CD4-positive, alpha-beta T cell (primary cell): ENCODE data around the gene PLEKHO2. TPM values are rescaled to one million over a fixed set of nuclear protein-coding genes. Genes with fewer than 3 reads are reported as not detected.
A peak's percentile ranks its signal among the peaks of the same experiment; 100 is the strongest.

Experiments
- ATAC-seq: fragments of 200-7000 bp; cut with Tn5 transposase; one replicate; pipeline ENCODE4 v1.10.0; 2022; ENCODE audit warnings: mild to moderate bottlenecking; ENCODE audit not compliant: poor library complexity
- CTCF ChIA-PET: fragments of 350-600 bp; sonication (Branson Sonifier 250); formaldehyde crosslinking; loops from one replicate; lab custom pipeline; 2021; ENCODE audit warnings: antibody characterized with exemption, inconsistent platforms; lab: Charles Lee
- POLR2A ChIA-PET: fragments of 350-600 bp; sonication (Branson Sonifier 250); formaldehyde crosslinking; loops from one replicate; lab custom pipeline; 2021; ENCODE audit warnings: antibody characterized with exemption, inconsistent platforms; lab: Charles Lee
- DNase-seq, 14 experiments: peaks; one replicate each; pipeline ENCODE4 v3.0.0-alpha.2; 2013 to 2020; ENCODE audit warnings: mixed read lengths in 2 of 14
- H3K27ac ChIP-seq, 2 donors: one replicate each; pipeline versions ENCODE4 v1.5.1 to v1.7.0; 2013; ENCODE audit warnings: low read length in 2 of 2, low read depth in 1 of 2, mild to moderate bottlenecking in 1 of 2
- H3K27me3 ChIP-seq, 2 experiments: 1 replicate in 1 of 2; 2 replicates in 1 of 2; pipeline versions ENCODE4 v1.6.1 to v1.7.0; 2013; ENCODE audit warnings: low read length in 2 of 2, control low read depth in 1 of 2, mild to moderate bottlenecking in 1 of 2, moderate library complexity in 1 of 2; ENCODE audit not compliant: insufficient read depth in 2 of 2, control insufficient read depth in 1 of 2
- H3K36me3 ChIP-seq: one replicate; pipeline ENCODE4 v1.6.1; 2013; ENCODE audit warnings: low read length, control low read depth; ENCODE audit not compliant: insufficient read depth
- H3K4me1 ChIP-seq: one replicate; pipeline ENCODE4 v1.6.1; 2013; ENCODE audit warnings: low read length, control low read depth; ENCODE audit not compliant: insufficient read depth
- H3K4me3 ChIP-seq: one replicate; pipeline ENCODE4 v1.5.1; 2013; ENCODE audit warnings: mild to moderate bottlenecking, low read length, moderate library complexity
- H3K9me3 ChIP-seq, 2 experiments: 1 replicate in 1 of 2; 2 replicates in 1 of 2; pipeline versions ENCODE4 v1.6.1 to v1.7.0; 2013; ENCODE audit warnings: low read length in 2 of 2, mild to moderate bottlenecking in 2 of 2, control low read depth in 1 of 2, moderate library complexity in 1 of 2; ENCODE audit not compliant: control insufficient read depth in 1 of 2, insufficient read depth in 1 of 2
- H3K27ac Mint-ChIP-seq: one replicate; pipeline ENCODE4 v1.8.0; 2020; ENCODE audit warnings: mixed read lengths
- H3K27me3 Mint-ChIP-seq: one replicate; pipeline ENCODE4 v1.8.0; 2021; ENCODE audit warnings: mixed read lengths
- H3K36me3 Mint-ChIP-seq: one replicate; pipeline ENCODE4 v1.8.0; 2021; ENCODE audit warnings: low read depth, mixed read lengths
- H3K4me1 Mint-ChIP-seq: one replicate; pipeline ENCODE4 v1.8.0; 2021; ENCODE audit warnings: low read depth, mixed read lengths
- H3K4me3 Mint-ChIP-seq: one replicate; pipeline ENCODE4 v1.8.0; 2020; ENCODE audit warnings: mild to moderate bottlenecking, mixed read lengths
- H3K9me3 Mint-ChIP-seq: one replicate; pipeline ENCODE4 v1.8.0; 2020; ENCODE audit warnings: mixed read lengths
- intact Hi-C, 2 experiments: fragments of 100-400 bp; cut with DNase I in 1 of 2; cut with micrococcal nuclease in 1 of 2; formaldehyde crosslinking; loops; one replicate each; pipeline versions ENCODE4 v1.15.1 to v1.9.0; 2023 to 2025; cut with DNase I, micrococcal nuclease
- total RNA-seq, 174 experiments: library from RNA in 2 of 174; stranded (reverse) in 2 of 174; gene quantifications; one replicate each; pipeline ENCODE4 v1.2.3 and lab custom pipeline; 2021 to 2026
- TF ChIP-seq, protein P1 (sequence below): fragments of 200-600 bp; IDR thresholded peaks from one replicate; pipeline ENCODE4 v1.8.0; 2022; ENCODE audit warnings: antibody characterized with exemption, mild to moderate bottlenecking

Gene PLEKHO2
- total RNA-seq, 2 experiments from 2014 or later: 5.6 to 5.9 TPM

DNA sequence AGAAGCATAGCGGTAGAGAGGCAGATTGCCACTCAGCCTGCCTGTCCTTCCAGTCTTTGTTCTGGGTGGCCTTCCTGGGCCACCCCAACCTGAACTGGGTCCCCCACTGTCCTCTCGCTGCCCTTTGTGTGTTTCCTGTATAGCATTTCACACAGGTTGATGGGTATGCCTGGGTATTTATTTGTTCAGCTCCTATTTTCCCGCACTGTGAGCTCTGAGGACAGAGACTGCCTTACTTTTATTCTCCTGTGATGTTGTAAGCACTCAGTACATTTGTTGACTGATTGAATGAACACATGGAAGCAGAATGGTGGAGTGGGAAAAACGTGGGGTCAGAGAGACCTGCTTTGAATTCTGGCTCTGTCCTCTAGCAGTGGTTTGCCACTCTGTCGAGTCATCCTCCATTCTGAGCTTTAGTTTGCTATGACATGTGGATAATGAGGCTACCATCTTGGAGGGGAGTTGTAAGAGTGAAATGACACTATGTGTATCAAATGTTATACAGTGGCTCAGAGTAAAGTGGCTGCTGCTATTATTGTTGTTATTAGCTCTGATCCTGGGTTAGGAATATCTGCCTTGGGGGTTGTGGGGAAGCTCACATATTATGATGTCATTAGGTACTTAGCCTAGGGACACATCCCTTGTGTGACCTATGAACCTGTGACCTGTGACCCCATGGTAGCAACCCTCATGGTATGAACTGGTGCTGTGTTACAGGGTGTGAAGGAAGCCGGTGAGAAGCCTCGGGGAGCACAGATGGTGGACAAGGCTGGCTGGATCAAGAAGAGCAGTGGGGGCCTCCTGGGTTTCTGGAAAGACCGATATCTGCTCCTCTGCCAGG is 6.4 kb downstream of the PLEKHO2 start:
- Histone ChIP-seq H3K27me3 (no peaks in the 10 kb centered on the region), H3K4me3 (no peak overlapping the region), H3K36me3 (peaks cover 53% of the 10 kb centered on the region), H3K27ac (no peak overlapping the region), H3K9me3 (no peaks in the 10 kb centered on the region), H3K4me1 (peaks cover 68% of the 10 kb centered on the region)
- Mint-ChIP-seq H3K27ac (peak overlapping the region; percentile 21), H3K4me1 (peaks cover 70% of the 10 kb centered on the region), H3K9me3 (no peaks in the 10 kb centered on the region), H3K36me3 (peaks cover 66% of the 10 kb centered on the region), H3K4me3 (no peak overlapping the region), H3K27me3 (no peaks in the 10 kb centered on the region)
- intact Hi-C loops: loop anchor here in 1 of 2 experiments (10.0 kb wide), 1 partner anchor 337 kb away; the partner anchor contains the start of gene CLPX
- CTCF ChIA-PET: interaction anchor here (1.8 kb wide), 1 partner anchor 47 kb away, joined by 6 read pairs; no protein-coding TSS in a partner anchor
- ATAC-seq (no peak), DNase-seq (no peak)
- TF ChIP-seq, protein P1, sequence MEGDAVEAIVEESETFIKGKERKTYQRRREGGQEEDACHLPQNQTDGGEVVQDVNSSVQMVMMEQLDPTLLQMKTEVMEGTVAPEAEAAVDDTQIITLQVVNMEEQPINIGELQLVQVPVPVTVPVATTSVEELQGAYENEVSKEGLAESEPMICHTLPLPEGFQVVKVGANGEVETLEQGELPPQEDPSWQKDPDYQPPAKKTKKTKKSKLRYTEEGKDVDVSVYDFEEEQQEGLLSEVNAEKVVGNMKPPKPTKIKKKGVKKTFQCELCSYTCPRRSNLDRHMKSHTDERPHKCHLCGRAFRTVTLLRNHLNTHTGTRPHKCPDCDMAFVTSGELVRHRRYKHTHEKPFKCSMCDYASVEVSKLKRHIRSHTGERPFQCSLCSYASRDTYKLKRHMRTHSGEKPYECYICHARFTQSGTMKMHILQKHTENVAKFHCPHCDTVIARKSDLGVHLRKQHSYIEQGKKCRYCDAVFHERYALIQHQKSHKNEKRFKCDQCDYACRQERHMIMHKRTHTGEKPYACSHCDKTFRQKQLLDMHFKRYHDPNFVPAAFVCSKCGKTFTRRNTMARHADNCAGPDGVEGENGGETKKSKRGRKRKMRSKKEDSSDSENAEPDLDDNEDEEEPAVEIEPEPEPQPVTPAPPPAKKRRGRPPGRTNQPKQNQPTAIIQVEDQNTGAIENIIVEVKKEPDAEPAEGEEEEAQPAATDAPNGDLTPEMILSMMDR: no peak
- POLR2A ChIA-PET: interaction anchor here (1.5 to 3.1 kb wide), 2 partner anchors 45 to 47 kb away, joined by 6 to 12 read pairs; no protein-coding TSS in a partner anchor

DNA sequence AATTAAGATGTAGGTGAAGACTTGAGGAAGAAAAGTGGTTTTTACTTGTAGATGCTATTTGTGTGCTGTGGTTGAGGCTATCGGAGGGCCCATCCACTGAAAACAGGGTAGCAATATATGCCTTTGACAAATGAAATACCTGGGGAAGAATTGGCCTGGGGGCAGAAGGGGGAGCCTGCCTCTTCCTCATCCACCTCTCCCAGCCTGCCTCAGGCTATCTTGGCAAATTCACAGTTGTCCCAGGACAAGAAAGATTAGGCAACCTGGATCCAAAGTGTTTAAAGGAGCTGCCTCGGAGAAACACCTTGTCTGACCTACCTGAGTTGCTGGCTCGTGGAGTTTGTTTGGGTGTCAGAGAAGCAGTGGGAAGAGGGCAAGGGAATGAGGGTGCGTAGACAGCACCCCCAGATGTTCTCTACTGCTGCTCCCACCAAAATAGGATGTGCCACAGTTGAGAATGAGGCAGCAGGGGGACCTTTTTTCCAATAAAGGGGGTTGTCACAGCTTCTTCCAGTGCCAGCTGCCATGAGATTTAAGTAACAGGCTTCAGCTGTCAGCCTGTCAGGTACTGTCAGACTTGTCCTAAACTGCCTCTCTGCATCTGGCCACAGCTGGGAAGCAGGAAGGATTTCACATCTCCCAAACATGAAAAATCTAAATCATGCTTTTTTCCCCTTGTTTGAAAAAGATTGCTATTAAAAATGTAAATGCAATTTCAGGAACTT is 9.2 kb downstream of the PLEKHO2 start:
- CTCF ChIA-PET: no interaction called here
- Histone ChIP-seq H3K4me1 (peaks cover 66% of the 10 kb centered on the region), H3K27me3 (no peaks in the 10 kb centered on the region), H3K36me3 (peaks cover 79% of the 10 kb centered on the region), H3K4me3 (no peak overlapping the region), H3K9me3 (no peaks in the 10 kb centered on the region), H3K27ac (no peak overlapping the region)
- peak overlapping the region; percentile 17 for H3K27ac Mint-ChIP-seq
- peaks cover 58% of the 10 kb centered on the region for H3K4me1 Mint-ChIP-seq
- DNase-seq: no peak
- TF ChIP-seq, protein P1: no peak
- ATAC-seq: no peak
- peaks cover 76% of the 10 kb centered on the region for H3K36me3 Mint-ChIP-seq
- H3K4me3 Mint-ChIP-seq: no peak overlapping the region
- POLR2A ChIA-PET: interaction anchor here (1.0 kb wide), 1 partner anchor 43 kb away, joined by 3 read pairs; no protein-coding TSS in a partner anchor
- intact Hi-C loops: no loop called here
- no peaks in the 10 kb centered on the region for H3K27me3 Mint-ChIP-seq
- no peaks in the 10 kb centered on the region for H3K9me3 Mint-ChIP-seq

DNA sequence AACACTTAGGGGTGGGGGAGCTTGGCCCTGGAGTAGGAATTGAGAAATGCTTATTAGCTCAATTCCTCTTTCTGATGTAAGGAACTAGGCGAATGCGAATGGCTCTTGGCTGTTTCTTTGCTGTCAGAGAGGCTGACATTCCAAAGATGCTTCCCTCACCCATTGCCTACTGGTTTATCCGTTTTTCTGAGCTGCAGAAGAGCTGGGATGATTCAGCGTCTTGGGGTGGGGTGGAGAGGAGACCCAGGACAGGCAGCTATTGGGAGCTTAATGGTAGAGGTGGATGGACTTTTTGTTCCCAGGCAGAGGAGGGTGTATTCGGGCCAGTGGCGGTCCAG is 9.8 kb downstream of the PLEKHO2 start:
- Mint-ChIP-seq H3K4me3 (no peak overlapping the region), H3K9me3 (no peaks in the 10 kb centered on the region), H3K27ac (no peak overlapping the region), H3K36me3 (peaks cover 77% of the 10 kb centered on the region), H3K27me3 (no peaks in the 10 kb centered on the region), H3K4me1 (peaks cover 61% of the 10 kb centered on the region)
- intact Hi-C loops: no loop called here
- no peak for ATAC-seq
- Histone ChIP-seq H3K4me3 (no peak overlapping the region), H3K36me3 (peaks cover 83% of the 10 kb centered on the region), H3K9me3 (no peaks in the 10 kb centered on the region), H3K27me3 (no peaks in the 10 kb centered on the region), H3K4me1 (peaks cover 66% of the 10 kb centered on the region), H3K27ac (no peak overlapping the region)
- DNase-seq: peak in 1 of 14 experiments; percentile 39
- TF ChIP-seq, protein P1: no peak
- POLR2A ChIA-PET: interaction anchor here (1.0 kb wide), 1 partner anchor 42 kb away, joined by 3 read pairs; no protein-coding TSS in a partner anchor
- CTCF ChIA-PET: no interaction called here
